ENCODE measurements around the gene WDR72.

DNA sequence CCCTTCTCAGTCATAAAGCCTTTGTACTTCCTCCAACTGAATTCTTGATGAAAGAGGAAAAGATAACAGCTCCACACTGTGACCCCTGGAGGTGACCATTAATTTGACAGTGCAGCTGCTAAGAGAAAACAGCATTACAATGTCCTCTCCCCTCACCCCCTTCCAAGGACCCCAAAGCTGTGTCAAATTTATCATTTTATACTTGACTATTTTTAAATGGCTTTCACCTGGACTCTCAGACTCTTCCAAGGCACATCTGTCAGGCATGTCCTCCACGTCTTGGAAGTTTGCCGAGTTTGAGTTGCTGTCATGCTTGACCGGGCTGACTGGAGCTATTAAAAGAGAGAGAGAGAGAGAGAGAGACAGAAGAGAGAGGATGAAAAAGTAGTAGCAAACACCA, 236.5 kb downstream of the WDR72 start:
- TF ChIP-seq, protein P1, sequence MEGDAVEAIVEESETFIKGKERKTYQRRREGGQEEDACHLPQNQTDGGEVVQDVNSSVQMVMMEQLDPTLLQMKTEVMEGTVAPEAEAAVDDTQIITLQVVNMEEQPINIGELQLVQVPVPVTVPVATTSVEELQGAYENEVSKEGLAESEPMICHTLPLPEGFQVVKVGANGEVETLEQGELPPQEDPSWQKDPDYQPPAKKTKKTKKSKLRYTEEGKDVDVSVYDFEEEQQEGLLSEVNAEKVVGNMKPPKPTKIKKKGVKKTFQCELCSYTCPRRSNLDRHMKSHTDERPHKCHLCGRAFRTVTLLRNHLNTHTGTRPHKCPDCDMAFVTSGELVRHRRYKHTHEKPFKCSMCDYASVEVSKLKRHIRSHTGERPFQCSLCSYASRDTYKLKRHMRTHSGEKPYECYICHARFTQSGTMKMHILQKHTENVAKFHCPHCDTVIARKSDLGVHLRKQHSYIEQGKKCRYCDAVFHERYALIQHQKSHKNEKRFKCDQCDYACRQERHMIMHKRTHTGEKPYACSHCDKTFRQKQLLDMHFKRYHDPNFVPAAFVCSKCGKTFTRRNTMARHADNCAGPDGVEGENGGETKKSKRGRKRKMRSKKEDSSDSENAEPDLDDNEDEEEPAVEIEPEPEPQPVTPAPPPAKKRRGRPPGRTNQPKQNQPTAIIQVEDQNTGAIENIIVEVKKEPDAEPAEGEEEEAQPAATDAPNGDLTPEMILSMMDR (conservative IDR thresholded peaks at IDR 0.05; ENCODE audit: low read length): no peak
- TF ChIP-seq EZH2phosphoT487 (IDR thresholded peaks at IDR 0.05; ENCODE audit: borderline replicate concordance): no peak
